ENCODE measurements around the gene OR1J4.
"Not testable (repeated sequence)": the region's sequence is repeated elsewhere in the genome, so short reads cannot be mapped to it uniquely, and the experiment has no call there.

Gene OR1J4

DNA sequence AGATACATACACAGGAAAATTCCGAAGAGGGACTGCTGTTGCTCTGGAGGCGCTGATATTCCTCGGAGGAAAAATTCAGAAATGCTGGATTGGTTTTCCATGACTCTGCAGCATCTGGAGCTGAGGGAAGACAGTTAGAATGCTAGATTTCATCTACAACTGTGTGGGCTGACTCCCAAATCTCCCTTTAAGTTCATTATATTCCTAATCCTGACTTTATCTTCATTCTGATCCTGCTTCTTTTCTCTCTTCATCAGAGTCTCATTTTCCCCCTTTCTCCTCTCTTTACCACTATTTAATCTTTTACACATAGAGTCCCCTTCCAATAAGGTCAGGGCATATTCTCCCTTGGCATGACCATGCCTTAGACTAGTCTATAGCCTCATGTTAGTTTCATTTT lies 8.3 kb downstream of the OR1J4 start, which contains the start of gene OR1N1:
Gene OR1N1, minus strand, starts transcription at position 101 of the 400 bp plus-strand sequence. Its CDS starts 0 bp downstream, at position 101.
- H3K79me2 ChIP-seq (ENCODE audit: control insufficient read depth, insufficient read depth, low read length, poor library complexity): no peaks in the 10 kb centered on the region
- no peak within 1 kb of the TSS for H3K4me2 ChIP-seq (ENCODE audit: low read length)
- H4K8ac ChIP-seq (ENCODE audit: low read depth, low read length): no peak within 1 kb of the TSS
- H3K79me1 ChIP-seq (ENCODE audit: low read length): no peaks in the 10 kb centered on the region
- no peak for DNase-seq
- H3K4me3 ChIP-seq (ENCODE audit: low read depth, low read length): no peak within 1 kb of the TSS
- H2BK5ac ChIP-seq (ENCODE audit: low read depth, low read length, poor library complexity): no peak within 1 kb of the TSS
- no peak within 1 kb of the TSS for H3K9ac ChIP-seq (ENCODE audit: low read length)
- H2BK12ac ChIP-seq (ENCODE audit: low read length): no peak within 1 kb of the TSS
- no peak within 1 kb of the TSS for H3K4ac ChIP-seq (ENCODE audit: low read depth, low read length)
- H3K9me3 ChIP-seq (ENCODE audit: insufficient read depth, low read depth, low read length): peaks cover 13% of the 10 kb centered on the region
- no peak within 1 kb of the TSS for H2BK120ac ChIP-seq (ENCODE audit: insufficient read depth, low read length, poor library complexity)
- no peak within 1 kb of the TSS for H3K14ac ChIP-seq (ENCODE audit: low read length)
- H2AK5ac ChIP-seq (ENCODE audit: low read length): no peak within 1 kb of the TSS
- H3K18ac ChIP-seq (ENCODE audit: low read length): no peak within 1 kb of the TSS
- no peak within 1 kb of the TSS for H4K91ac ChIP-seq (ENCODE audit: low read depth, low read length)
- H2AFZ ChIP-seq (ENCODE audit: insufficient read depth, low read length, poor library complexity): no peak within 1 kb of the TSS
- no peak within 1 kb of the TSS for H3K27ac ChIP-seq (ENCODE audit: low read depth, low read length)
- H3K27me3 ChIP-seq (ENCODE audit: insufficient read depth, low read length): no peaks in the 10 kb centered on the region
- H3K4me1 ChIP-seq (ENCODE audit: control insufficient read depth in 1 of 2, insufficient read depth in 2 of 2, low read length in 2 of 2): no peaks in the 10 kb centered on the region
- H4K12ac ChIP-seq (ENCODE audit: low read depth, low read length): no peak within 1 kb of the TSS
- no peaks in the 10 kb centered on the region for H3K36me3 ChIP-seq (ENCODE audit: control insufficient read depth in 1 of 2, insufficient read depth in 2 of 2, low read length in 2 of 2)
- no CpG with 5 or more reads among the region's 3 CpGs for WGBS (ENCODE audit: extremely low coverage, insufficient coverage, insufficient read length)
- H3K23ac ChIP-seq (ENCODE audit: low read length): no peak within 1 kb of the TSS

DNA sequence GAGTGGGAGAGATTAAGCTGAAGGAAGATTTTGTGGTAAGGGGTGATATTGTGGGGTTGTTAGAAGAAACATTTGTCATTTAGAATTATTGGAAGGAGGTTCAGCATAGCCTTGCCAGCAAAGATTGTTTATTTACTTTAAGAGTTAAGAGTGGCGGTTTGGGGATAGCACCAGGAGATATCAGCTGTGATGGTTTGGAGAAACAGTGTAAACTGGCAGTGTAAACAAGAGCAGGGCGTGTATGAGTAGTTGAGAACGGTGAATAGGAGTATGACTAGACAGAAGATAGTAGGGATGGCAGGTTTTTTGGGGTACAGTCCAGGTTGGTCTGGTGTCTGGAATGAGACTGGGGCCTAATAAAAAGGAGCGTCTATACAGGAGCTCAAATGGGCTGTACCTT lies 12.2 kb downstream of the OR1J4 start:
- not testable (repeated sequence) for H3K79me1 ChIP-seq (ENCODE audit: low read length); H3K4me3 ChIP-seq (ENCODE audit: low read depth, low read length); H4K91ac ChIP-seq (ENCODE audit: low read depth, low read length); H3K9ac ChIP-seq (ENCODE audit: low read length); DNase-seq; H2AK5ac ChIP-seq (ENCODE audit: low read length); H3K18ac ChIP-seq (ENCODE audit: low read length); H3K27me3 ChIP-seq (ENCODE audit: insufficient read depth, low read length); H3K27ac ChIP-seq (ENCODE audit: low read depth, low read length); H2BK120ac ChIP-seq (ENCODE audit: insufficient read depth, low read length, poor library complexity); H3K36me3 ChIP-seq (ENCODE audit: control insufficient read depth in 1 of 2, insufficient read depth in 2 of 2, low read length in 2 of 2); H3K79me2 ChIP-seq (ENCODE audit: control insufficient read depth, insufficient read depth, low read length, poor library complexity); H3K14ac ChIP-seq (ENCODE audit: low read length); H3K23ac ChIP-seq (ENCODE audit: low read length); H2AFZ ChIP-seq (ENCODE audit: insufficient read depth, low read length, poor library complexity); H3K4me1 ChIP-seq (ENCODE audit: control insufficient read depth in 1 of 2, insufficient read depth in 2 of 2, low read length in 2 of 2); H4K12ac ChIP-seq (ENCODE audit: low read depth, low read length); H2BK5ac ChIP-seq (ENCODE audit: low read depth, low read length, poor library complexity); H3K4me2 ChIP-seq (ENCODE audit: low read length); H3K4ac ChIP-seq (ENCODE audit: low read depth, low read length); H4K8ac ChIP-seq (ENCODE audit: low read depth, low read length); H2BK12ac ChIP-seq (ENCODE audit: low read length)
- peaks cover 13% of the 10 kb centered on the region for H3K9me3 ChIP-seq (ENCODE audit: insufficient read depth, low read depth, low read length)
- no CpG with 5 or more reads among the region's 4 CpGs for WGBS (ENCODE audit: extremely low coverage, insufficient coverage, insufficient read length)

DNA sequence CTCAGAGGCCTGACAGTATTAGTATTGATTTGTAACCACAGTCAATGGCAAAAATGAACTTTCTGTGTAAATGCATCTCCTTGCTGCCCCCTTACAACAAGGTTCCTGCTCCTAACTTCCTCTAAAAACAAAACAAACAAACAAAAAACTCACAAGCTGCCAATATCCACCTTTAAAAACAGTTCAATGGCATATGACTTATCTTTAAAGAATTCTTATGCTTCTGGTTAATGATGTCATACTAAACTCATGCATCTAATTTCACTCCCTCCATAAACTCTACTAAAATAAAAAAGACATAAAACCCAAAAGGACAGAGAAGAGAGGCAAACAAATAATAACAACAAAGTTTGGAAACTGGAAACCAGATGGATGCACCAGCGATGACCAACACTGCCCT lies 17.2 kb downstream of the OR1J4 start:
- no peak overlapping the region for H3K4me2 ChIP-seq (ENCODE audit: low read length)

DNA sequence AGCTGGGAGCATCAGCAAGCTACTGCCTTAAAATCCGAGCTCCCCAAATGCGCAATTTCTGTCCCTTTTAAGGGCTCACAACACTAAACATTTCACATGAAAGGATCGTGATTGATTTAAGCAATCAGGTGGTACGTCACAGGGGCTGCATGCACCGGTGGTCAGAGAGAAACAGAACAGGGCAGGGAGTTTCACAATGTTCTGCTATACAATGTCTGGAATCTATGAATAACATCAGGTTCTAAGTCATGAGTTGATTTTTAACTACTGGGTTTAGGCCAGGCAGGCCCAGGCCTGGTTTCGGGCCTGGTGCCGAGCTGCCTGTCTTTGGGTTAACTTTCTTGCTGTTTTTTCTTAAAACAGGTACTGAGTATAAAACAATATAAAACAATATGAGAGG lies 18.1 kb downstream of the OR1J4 start:
- not testable (repeated sequence) for H2AFZ ChIP-seq (ENCODE audit: insufficient read depth, low read length, poor library complexity); H4K12ac ChIP-seq (ENCODE audit: low read depth, low read length); DNase-seq; H2AK5ac ChIP-seq (ENCODE audit: low read length); H3K4me1 ChIP-seq (ENCODE audit: control insufficient read depth in 1 of 2, insufficient read depth in 2 of 2, low read length in 2 of 2); H3K4me3 ChIP-seq (ENCODE audit: low read depth, low read length); H3K14ac ChIP-seq (ENCODE audit: low read length); H3K4ac ChIP-seq (ENCODE audit: low read depth, low read length); H3K79me2 ChIP-seq (ENCODE audit: control insufficient read depth, insufficient read depth, low read length, poor library complexity); H3K36me3 ChIP-seq (ENCODE audit: control insufficient read depth in 1 of 2, insufficient read depth in 2 of 2, low read length in 2 of 2); H3K9ac ChIP-seq (ENCODE audit: low read length); H3K23ac ChIP-seq (ENCODE audit: low read length); H3K27ac ChIP-seq (ENCODE audit: low read depth, low read length); H3K79me1 ChIP-seq (ENCODE audit: low read length); H2BK12ac ChIP-seq (ENCODE audit: low read length); H4K91ac ChIP-seq (ENCODE audit: low read depth, low read length); H3K27me3 ChIP-seq (ENCODE audit: insufficient read depth, low read length); H3K18ac ChIP-seq (ENCODE audit: low read length); H3K9me3 ChIP-seq (ENCODE audit: insufficient read depth, low read depth, low read length); H4K8ac ChIP-seq (ENCODE audit: low read depth, low read length); H2BK5ac ChIP-seq (ENCODE audit: low read depth, low read length, poor library complexity); H2BK120ac ChIP-seq (ENCODE audit: insufficient read depth, low read length, poor library complexity); H3K4me2 ChIP-seq (ENCODE audit: low read length)
- no CpG with 5 or more reads among the region's 7 CpGs for WGBS (ENCODE audit: extremely low coverage, insufficient coverage, insufficient read length)

More for the DNA sequence above, 17.2 kb downstream of the OR1J4 start:
- Histone ChIP-seq H4K12ac (ENCODE audit: low read depth, low read length) (no peak overlapping the region), H2AFZ (ENCODE audit: insufficient read depth, low read length, poor library complexity) (no peak overlapping the region), H2BK12ac (ENCODE audit: low read length) (no peak overlapping the region), H3K9me3 (ENCODE audit: insufficient read depth, low read depth, low read length) (peaks cover 5% of the 10 kb centered on the region), H2BK120ac (ENCODE audit: insufficient read depth, low read length, poor library complexity) (no peak overlapping the region), H4K8ac (ENCODE audit: low read depth, low read length) (no peak overlapping the region), H2BK5ac (ENCODE audit: low read depth, low read length, poor library complexity) (no peak overlapping the region), H3K36me3 (ENCODE audit: control insufficient read depth in 1 of 2, insufficient read depth in 2 of 2, low read length in 2 of 2) (no peaks in the 10 kb centered on the region), H3K23ac (ENCODE audit: low read length) (no peak overlapping the region), H3K79me1 (ENCODE audit: low read length) (no peaks in the 10 kb centered on the region), H3K4ac (ENCODE audit: low read depth, low read length) (no peak overlapping the region), H4K91ac (ENCODE audit: low read depth, low read length) (no peak overlapping the region), H3K9ac (ENCODE audit: low read length) (no peak overlapping the region), H3K4me1 (ENCODE audit: control insufficient read depth in 1 of 2, insufficient read depth in 2 of 2, low read length in 2 of 2) (no peaks in the 10 kb centered on the region), H3K79me2 (ENCODE audit: control insufficient read depth, insufficient read depth, low read length, poor library complexity) (no peaks in the 10 kb centered on the region), H3K27me3 (ENCODE audit: insufficient read depth, low read length) (no peaks in the 10 kb centered on the region), H3K4me3 (ENCODE audit: low read depth, low read length) (no peak overlapping the region), H3K14ac (ENCODE audit: low read length) (no peak overlapping the region), H3K27ac (ENCODE audit: low read depth, low read length) (no peak overlapping the region), H3K18ac (ENCODE audit: low read length) (no peak overlapping the region), H2AK5ac (ENCODE audit: low read length) (no peak overlapping the region)
- WGBS (ENCODE audit: extremely low coverage, insufficient coverage, insufficient read length): no CpG with 5 or more reads among the region's 1 CpG
- no peak for DNase-seq

Measured in trophoblast cell (in vitro differentiated cells and primary cell).